ENCODE results near the gene SMARCA4.

- TF ChIP-seq CTCF (IDR thresholded peaks at IDR 0.05; ENCODE audit: low read length), result no peak
- TF ChIP-seq EZH2 (IDR thresholded peaks at IDR 0.05; ENCODE audit: borderline replicate concordance, low read length), result no peak
These were observed at the start of gene SMARCA4 for GRCh38 chr19:10960314-10961072.

All from OCI-LY1 (cell line).